Measurements from ENCODE around the gene WASHC4.

Gene WASHC4

GRCh38 chr12:105209091-105209490, 101.6 kb downstream of the WASHC4 start:
- H2AFZ ChIP-seq (ENCODE audit: low read length): no peak overlapping the region
- H3K9ac ChIP-seq (ENCODE audit: low read length): no peak overlapping the region
- no peaks in the 10 kb centered on the region for H3K9me3 ChIP-seq (replicated peaks; ENCODE audit: insufficient read depth, low read length)
- TF ChIP-seq EZH2phosphoT487 (IDR thresholded peaks at IDR 0.05; ENCODE audit: low read length) (no peak), EZH2 (optimal IDR thresholded peaks at IDR 0.05; ENCODE audit: low read depth, low read length) (no peak), CTCF (IDR thresholded peaks at IDR 0.05; ENCODE audit: low read length) (no peak)
- no peak overlapping the region for H3K4me2 ChIP-seq (ENCODE audit: low read depth, low read length)
- no peaks in the 10 kb centered on the region for H3K36me3 ChIP-seq (replicated peaks; ENCODE audit: insufficient read depth, low read length)
- H3K79me2 ChIP-seq (ENCODE audit: low read length): no peaks in the 10 kb centered on the region
- no peaks in the 10 kb centered on the region for H3K4me1 ChIP-seq (ENCODE audit: low read length)
- no peak overlapping the region for H3K4me3 ChIP-seq (ENCODE audit: low read length)
- no peak overlapping the region for H3K27ac ChIP-seq (ENCODE audit: low read length)
- DNase-seq: no peak
- H3K27me3 ChIP-seq (replicated peaks; ENCODE audit: insufficient read depth, low read length): no peaks in the 10 kb centered on the region
- no peaks in the 10 kb centered on the region for H4K20me1 ChIP-seq (ENCODE audit: insufficient read depth, low read length)
- H3F3A ChIP-seq (ENCODE audit: insufficient read depth, low read length): no peaks in the 10 kb centered on the region
- H3K9me2 ChIP-seq (replicated peaks; ENCODE audit: insufficient read depth, low read length): no peaks in the 10 kb centered on the region

GRCh38 chr12:105212438-105212837, 104.9 kb downstream of the WASHC4 start:
- no peak for DNase-seq

GRCh38 chr12:105214148-105214547, 106.6 kb downstream of the WASHC4 start:
- Histone ChIP-seq H3K4me2 (ENCODE audit: low read depth, low read length) (no peak overlapping the region), H3K36me3 (replicated peaks; ENCODE audit: insufficient read depth, low read length) (no peaks in the 10 kb centered on the region; the same call in 1 of the 2 replicates), H4K20me1 (ENCODE audit: insufficient read depth, low read length) (no peaks in the 10 kb centered on the region), H3K4me1 (ENCODE audit: low read length) (no peaks in the 10 kb centered on the region), H3K27ac (ENCODE audit: low read length) (no peak overlapping the region), H3K27me3 (replicated peaks; ENCODE audit: insufficient read depth, low read length) (no peaks in the 10 kb centered on the region), H3K9me3 (replicated peaks; ENCODE audit: insufficient read depth, low read length) (no peaks in the 10 kb centered on the region), H3K9ac (ENCODE audit: low read length) (no peak overlapping the region), H3K9me2 (replicated peaks; ENCODE audit: insufficient read depth, low read length) (no peaks in the 10 kb centered on the region), H3K79me2 (ENCODE audit: low read length) (no peaks in the 10 kb centered on the region), H2AFZ (ENCODE audit: low read length) (no peak overlapping the region), H3F3A (ENCODE audit: insufficient read depth, low read length) (no peaks in the 10 kb centered on the region), H3K4me3 (ENCODE audit: low read length) (no peak overlapping the region)
- TF ChIP-seq EZH2 (optimal IDR thresholded peaks at IDR 0.05; ENCODE audit: low read depth, low read length) (no peak), EZH2phosphoT487 (IDR thresholded peaks at IDR 0.05; ENCODE audit: low read length) (no peak), CTCF (IDR thresholded peaks at IDR 0.05; ENCODE audit: low read length) (no peak)
- DNase-seq: no peak

More at GRCh38 chr12:105212438-105212837, 104.9 kb downstream of the WASHC4 start:
- Histone ChIP-seq H3F3A (ENCODE audit: insufficient read depth, low read length) (no peaks in the 10 kb centered on the region), H3K4me1 (ENCODE audit: low read length) (no peaks in the 10 kb centered on the region), H3K9me3 (replicated peaks; ENCODE audit: insufficient read depth, low read length) (no peaks in the 10 kb centered on the region), H2AFZ (ENCODE audit: low read length) (no peak overlapping the region), H3K27me3 (replicated peaks; ENCODE audit: insufficient read depth, low read length) (no peaks in the 10 kb centered on the region), H3K9ac (ENCODE audit: low read length) (no peak overlapping the region), H3K79me2 (ENCODE audit: low read length) (no peaks in the 10 kb centered on the region), H4K20me1 (ENCODE audit: insufficient read depth, low read length) (no peaks in the 10 kb centered on the region), H3K4me3 (ENCODE audit: low read length) (no peak overlapping the region), H3K4me2 (ENCODE audit: low read depth, low read length) (no peak overlapping the region), H3K36me3 (replicated peaks; ENCODE audit: insufficient read depth, low read length) (no peaks in the 10 kb centered on the region; the same call in 1 of the 2 replicates), H3K9me2 (replicated peaks; ENCODE audit: insufficient read depth, low read length) (no peaks in the 10 kb centered on the region), H3K27ac (ENCODE audit: low read length) (no peak overlapping the region)
- TF ChIP-seq EZH2phosphoT487 (IDR thresholded peaks at IDR 0.05; ENCODE audit: low read length) (no peak), EZH2 (optimal IDR thresholded peaks at IDR 0.05; ENCODE audit: low read depth, low read length) (no peak), CTCF (IDR thresholded peaks at IDR 0.05; ENCODE audit: low read length) (no peak)
